Measurements from ENCODE around the gene PARP4. TPM values are rescaled to one million over a fixed set of nuclear protein-coding genes. Genes with fewer than 3 reads are reported as not detected.
"Not testable (repeated sequence)": the region's sequence is repeated elsewhere in the genome, so short reads cannot be mapped to it uniquely, and the experiment has no call there.

The PARP4 gene
- total RNA-seq, 6 experiments from 2014 or later: 38.0 to 48.5 (median 43.1) TPM

DNA sequence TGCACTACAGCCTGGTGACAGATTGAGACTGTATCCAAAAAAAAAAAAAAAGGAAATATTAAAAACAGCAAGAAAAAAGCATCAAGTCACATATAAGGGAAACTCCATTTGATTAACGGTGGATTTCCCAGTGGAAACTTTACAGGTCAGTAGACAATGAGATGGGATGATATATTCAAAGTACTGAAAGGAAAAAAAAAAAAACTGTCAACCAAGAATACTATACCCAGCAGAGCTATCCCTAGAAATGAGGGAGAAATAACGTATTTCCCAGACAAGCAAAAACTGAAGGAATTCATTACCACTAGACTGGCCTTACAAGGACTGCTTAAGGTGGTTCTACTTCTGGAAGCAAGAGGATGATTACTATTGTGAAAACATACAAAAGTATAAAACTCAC, 115.8 kb downstream of the PARP4 start:
- peaks cover 8% of the 10 kb centered on the region for H3K27me3 Mint-ChIP-seq (ENCODE audit: insufficient read depth)
- no peaks in the 10 kb centered on the region for H3K4me1 Mint-ChIP-seq (ENCODE audit: low read depth)
- DNase-seq: no peak
- no peak overlapping the region for H3K4me3 Mint-ChIP-seq
- no peak overlapping the region for H3K27ac Mint-ChIP-seq
- TF ChIP-seq, protein P1, sequence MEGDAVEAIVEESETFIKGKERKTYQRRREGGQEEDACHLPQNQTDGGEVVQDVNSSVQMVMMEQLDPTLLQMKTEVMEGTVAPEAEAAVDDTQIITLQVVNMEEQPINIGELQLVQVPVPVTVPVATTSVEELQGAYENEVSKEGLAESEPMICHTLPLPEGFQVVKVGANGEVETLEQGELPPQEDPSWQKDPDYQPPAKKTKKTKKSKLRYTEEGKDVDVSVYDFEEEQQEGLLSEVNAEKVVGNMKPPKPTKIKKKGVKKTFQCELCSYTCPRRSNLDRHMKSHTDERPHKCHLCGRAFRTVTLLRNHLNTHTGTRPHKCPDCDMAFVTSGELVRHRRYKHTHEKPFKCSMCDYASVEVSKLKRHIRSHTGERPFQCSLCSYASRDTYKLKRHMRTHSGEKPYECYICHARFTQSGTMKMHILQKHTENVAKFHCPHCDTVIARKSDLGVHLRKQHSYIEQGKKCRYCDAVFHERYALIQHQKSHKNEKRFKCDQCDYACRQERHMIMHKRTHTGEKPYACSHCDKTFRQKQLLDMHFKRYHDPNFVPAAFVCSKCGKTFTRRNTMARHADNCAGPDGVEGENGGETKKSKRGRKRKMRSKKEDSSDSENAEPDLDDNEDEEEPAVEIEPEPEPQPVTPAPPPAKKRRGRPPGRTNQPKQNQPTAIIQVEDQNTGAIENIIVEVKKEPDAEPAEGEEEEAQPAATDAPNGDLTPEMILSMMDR (IDR thresholded peaks at IDR 0.05): no peak
- no peaks in the 10 kb centered on the region for H3K36me3 Mint-ChIP-seq (ENCODE audit: low read depth)
- peaks cover 10% of the 10 kb centered on the region; the same call in 1 of the 2 replicates for H3K9me3 Mint-ChIP-seq

DNA sequence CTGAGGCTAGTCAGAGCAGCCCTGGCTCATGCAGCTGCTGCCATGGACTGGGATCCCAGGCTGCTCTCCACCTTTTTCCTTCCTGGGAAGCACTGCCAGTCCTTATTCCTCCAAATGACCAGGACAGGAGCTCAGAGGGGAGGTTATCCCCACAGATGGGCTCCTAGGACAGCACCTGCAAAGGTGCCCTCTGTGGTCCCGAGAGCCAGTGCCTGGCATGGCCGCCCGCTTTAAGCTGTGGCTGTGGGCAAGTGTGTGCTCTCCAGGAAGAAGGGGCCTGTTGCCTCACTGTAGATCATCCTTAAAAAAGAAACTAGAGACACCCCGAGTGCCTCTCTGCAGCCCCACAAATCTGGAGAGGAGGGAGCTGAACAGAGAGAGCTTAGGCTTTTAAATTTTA, 119.6 kb downstream of the PARP4 start:
- H3K9me3 Mint-ChIP-seq: peaks cover 10% of the 10 kb centered on the region; the same call in 1 of the 2 replicates
- no peak for DNase-seq
- H3K4me3 Mint-ChIP-seq: no peak overlapping the region
- H3K27me3 Mint-ChIP-seq (ENCODE audit: insufficient read depth): peaks cover 16% of the 10 kb centered on the region
- TF ChIP-seq, protein P1 (IDR thresholded peaks at IDR 0.05): no peak
- no peak overlapping the region for H3K27ac Mint-ChIP-seq
- no peaks in the 10 kb centered on the region for H3K4me1 Mint-ChIP-seq (ENCODE audit: low read depth)
- H3K36me3 Mint-ChIP-seq (ENCODE audit: low read depth): no peaks in the 10 kb centered on the region

DNA sequence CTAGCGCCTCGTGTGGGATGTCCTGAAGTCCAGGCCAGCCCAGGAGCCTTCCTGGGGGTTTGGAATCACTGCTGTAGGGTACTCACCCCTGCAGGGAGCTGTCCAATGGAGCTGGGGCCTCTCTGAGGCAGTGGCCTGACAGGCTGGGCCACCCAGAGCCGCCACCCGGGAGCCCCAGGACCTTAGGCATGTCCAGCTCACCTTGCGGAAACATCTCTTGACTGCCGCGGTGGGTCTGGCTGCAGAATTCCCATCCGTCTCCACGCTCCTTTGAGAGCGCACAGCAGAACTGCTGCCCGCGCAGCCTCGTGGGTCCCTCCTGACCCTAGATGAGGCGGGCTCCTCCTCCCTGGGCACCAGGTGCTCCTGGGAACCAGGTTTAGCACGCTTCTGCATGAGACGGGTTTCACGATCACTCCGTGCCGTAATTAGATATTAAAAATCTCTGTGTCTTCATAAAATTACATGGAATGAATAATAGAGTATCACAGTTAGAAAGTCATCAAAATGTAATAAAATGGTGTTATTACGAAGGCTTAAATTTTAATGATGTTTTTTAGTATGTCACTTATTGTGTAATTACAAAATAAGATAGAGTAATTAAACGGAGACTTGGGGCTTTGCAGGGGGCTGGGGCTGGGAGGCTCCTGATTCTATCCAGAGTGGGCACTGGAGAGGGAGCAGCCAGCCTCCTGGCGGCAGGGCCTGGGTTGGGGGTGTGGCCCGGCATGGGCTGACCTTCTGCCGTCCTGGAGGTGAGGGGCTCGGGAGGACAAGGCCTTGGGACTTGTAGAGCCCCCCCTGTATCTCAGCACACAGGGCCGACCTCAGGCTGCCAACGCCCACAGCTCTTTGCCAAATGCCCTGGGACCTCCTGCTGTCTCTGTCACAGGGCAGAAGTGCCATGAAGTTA, 120.6 kb downstream of the PARP4 start:
- not testable (repeated sequence) for H3K9me3 Mint-ChIP-seq; H3K4me3 Mint-ChIP-seq; H3K4me1 Mint-ChIP-seq (ENCODE audit: low read depth); H3K36me3 Mint-ChIP-seq (ENCODE audit: low read depth); DNase-seq; H3K27ac Mint-ChIP-seq
- peaks cover 18% of the 10 kb centered on the region for H3K27me3 Mint-ChIP-seq (ENCODE audit: insufficient read depth)

DNA sequence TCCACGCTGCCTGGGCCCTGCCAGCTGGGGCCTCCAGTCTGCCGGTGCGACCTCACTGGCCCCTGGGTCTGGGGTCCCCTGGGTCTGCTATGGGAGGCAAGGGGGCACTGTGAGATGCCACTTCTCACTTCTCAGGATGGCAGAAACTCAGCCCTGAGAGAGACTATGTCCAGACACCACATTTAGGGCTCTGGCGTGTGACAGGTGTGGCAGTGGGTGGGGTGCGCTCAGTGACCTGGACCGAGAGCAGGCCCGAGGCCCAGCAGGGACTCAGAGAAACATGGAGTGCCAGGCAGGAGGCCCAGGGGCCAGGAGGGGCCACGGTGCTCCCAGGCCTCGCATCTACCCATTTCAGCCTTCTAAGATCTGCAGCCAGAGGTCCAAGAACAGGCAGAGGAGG, 121.8 kb downstream of the PARP4 start:
- not testable (repeated sequence) for DNase-seq; H3K4me3 Mint-ChIP-seq; H3K36me3 Mint-ChIP-seq (ENCODE audit: low read depth); H3K9me3 Mint-ChIP-seq; H3K27ac Mint-ChIP-seq; H3K4me1 Mint-ChIP-seq (ENCODE audit: low read depth)
- peaks cover 18% of the 10 kb centered on the region for H3K27me3 Mint-ChIP-seq (ENCODE audit: insufficient read depth)

DNA sequence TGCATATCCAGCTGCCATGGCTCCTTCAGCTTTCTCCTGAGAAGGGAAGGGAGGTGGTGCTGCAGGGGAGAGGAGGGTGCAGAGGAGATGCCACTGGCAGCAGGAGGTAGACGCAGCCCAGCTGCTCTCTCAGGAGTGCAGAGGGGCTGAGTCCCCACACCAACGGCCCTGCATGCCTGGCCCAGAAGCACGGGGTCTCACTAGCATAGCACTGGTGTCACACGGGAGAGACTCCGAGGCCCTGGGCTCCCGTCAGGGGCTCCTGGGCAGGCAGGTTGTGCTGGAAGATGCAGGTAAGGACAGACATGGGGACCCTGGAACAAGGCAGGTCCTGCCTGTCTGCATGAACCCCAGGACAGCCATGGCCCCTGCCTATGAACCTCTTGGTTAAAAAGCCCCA, 123.1 kb downstream of the PARP4 start:
- H3K27ac Mint-ChIP-seq: no peak overlapping the region
- no peak overlapping the region for H3K4me3 Mint-ChIP-seq
- H3K9me3 Mint-ChIP-seq: no peaks in the 10 kb centered on the region
- peaks cover 18% of the 10 kb centered on the region for H3K27me3 Mint-ChIP-seq (ENCODE audit: insufficient read depth)
- H3K36me3 Mint-ChIP-seq (ENCODE audit: low read depth): no peaks in the 10 kb centered on the region
- no peak for DNase-seq
- H3K4me1 Mint-ChIP-seq (ENCODE audit: low read depth): no peaks in the 10 kb centered on the region
- TF ChIP-seq, protein P1 (IDR thresholded peaks at IDR 0.05): no peak

DNA sequence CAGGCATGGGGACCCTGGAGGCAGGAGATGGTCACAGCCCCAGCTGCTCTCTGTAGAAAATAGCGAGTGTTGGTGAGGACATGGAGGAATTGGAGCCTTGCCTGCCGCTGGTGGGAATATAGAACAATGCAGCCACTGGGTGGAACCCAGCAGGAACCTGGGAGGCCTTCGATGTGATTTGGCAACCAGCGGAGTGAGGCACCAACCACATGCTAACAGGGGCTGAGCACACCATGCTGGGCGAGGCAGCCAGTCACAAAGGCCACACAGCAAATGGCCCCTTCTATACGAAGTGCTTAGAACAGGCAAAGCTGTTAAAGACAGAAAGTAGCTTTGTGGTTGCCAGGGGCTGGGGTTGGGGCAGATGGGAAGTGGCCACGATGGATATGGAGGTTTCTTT, 123.8 kb downstream of the PARP4 start:
- not testable (repeated sequence) for H3K9me3 Mint-ChIP-seq, DNase-seq, H3K4me3 Mint-ChIP-seq

More for the DNA sequence above, 123.8 kb downstream of the PARP4 start:
- peaks cover 20% of the 10 kb centered on the region for H3K27me3 Mint-ChIP-seq (ENCODE audit: insufficient read depth)
- not testable (repeated sequence) for H3K4me1 Mint-ChIP-seq (ENCODE audit: low read depth); H3K36me3 Mint-ChIP-seq (ENCODE audit: low read depth); H3K27ac Mint-ChIP-seq
